ENCODE results near the gene GART.
"Not testable (repeated sequence)": the region's sequence is repeated elsewhere in the genome, so short reads cannot be mapped to it uniquely, and the experiment has no call there.

Gene GART

GRCh38 chr21:33512481-33512880 lies 29.4 kb downstream of the GART start:
- DNase-seq = no peak

GRCh38 chr21:33511639-33512038 lies 30.3 kb downstream of the GART start:
- no peak for DNase-seq

- DNase-seq = no peak
Observed at GRCh38 chr21:33510826-33511225, 31.1 kb downstream of the GART start.

- not testable (repeated sequence) for DNase-seq
Observed at GRCh38 chr21:33507003-33507402, 34.9 kb downstream of the GART start.

GRCh38 chr21:33505833-33506232 lies 36.1 kb downstream of the GART start:
- DNase-seq = no peak

GRCh38 chr21:33496345-33496744 lies 45.6 kb downstream of the GART start:
- DNase-seq = no peak

- DNase-seq = no peak
Observed at GRCh38 chr21:33495743-33496142, 46.2 kb downstream of the GART start.

- no peak for DNase-seq
Observed at GRCh38 chr21:33493756-33494155, 48.2 kb downstream of the GART start.

GRCh38 chr21:33492571-33492970 lies 49.3 kb downstream of the GART start:
- DNase-seq = no peak

GRCh38 chr21:33491373-33492102 lies 50.4 kb downstream of the GART start, which contains the start of gene DNAJC28:
TSS of gene DNAJC28 (minus strand) at chr21:33491716. CDS start at chr21:33489393, 2,323 bp downstream.
- DNase-seq = peak; percentile 62 to 98 (median 92)

- DNase-seq = peak in 1 of 14 donors; percentile 39
Observed at GRCh38 chr21:33490991-33491372, 50.9 kb downstream of the GART start.

GRCh38 chr21:33488936-33489335 lies 53.0 kb downstream of the GART start:
- no peak for DNase-seq

GRCh38 chr21:33487996-33488395 lies 53.9 kb downstream of the GART start:
- no peak for DNase-seq

GRCh38 chr21:33481314-33481943 lies 60.5 kb downstream of the GART start:
- no peak for DNase-seq

GRCh38 chr21:33480481-33481103 lies 61.3 kb downstream of the GART start:
- no peak for DNase-seq

GRCh38 chr21:33479679-33480480 lies 62.0 kb downstream of the GART start, which contains the start of gene TMEM50B:
TSS of gene TMEM50B (minus strand) at chr21:33479974. CDS start at chr21:33468885, 11,089 bp downstream.
- DNase-seq = peak; percentile 67 to 99 (median 95)

GRCh38 chr21:33478935-33479678 lies 62.8 kb downstream of the GART start:
- DNase-seq = peak in 10 of 14 donors; percentile 0 to 55 (median 43)

- no peak for DNase-seq
Observed at GRCh38 chr21:33478182-33478581, 63.7 kb downstream of the GART start.

- DNase-seq = no peak
Observed at GRCh38 chr21:33477066-33477465, 64.9 kb downstream of the GART start.

- no peak for DNase-seq
Observed at GRCh38 chr21:33473344-33473743, 68.6 kb downstream of the GART start.

GRCh38 chr21:33470701-33471100 lies 71.2 kb downstream of the GART start:
- DNase-seq = no peak

GRCh38 chr21:33469183-33469582 lies 72.7 kb downstream of the GART start:
- DNase-seq = not testable (repeated sequence)

All from C1 segment of cervical spinal cord (tissue), 14 donors.